HG03108 (cell line): ENCODE data around the gene DEFB110.

ENCODE experiments used
- ATAC-seq: cut with Tn5 transposase; IDR thresholded peaks from one replicate; pipeline ENCODE4 v1.9.1; 2021; ENCODE audit warnings: moderate library complexity; ENCODE audit not compliant: unreplicated experiment

The DEFB110 gene

GRCh38 chr6:50021894-50022293, at the start of gene DEFB110:
TSS of gene DEFB110 (minus strand) at chr6:50021994. CDS start at chr6:50021935, 59 bp downstream.
- ATAC-seq = no peak

- ATAC-seq = no peak
Observed at GRCh38 chr6:50070101-50070500, 48.3 kb upstream of the DEFB110 start.

- ATAC-seq = no peak
Observed at GRCh38 chr6:50062051-50062450, 40.3 kb upstream of the DEFB110 start.

GRCh38 chr6:50056242-50056641, 34.4 kb upstream of the DEFB110 start:
- no peak for ATAC-seq

GRCh38 chr6:50049829-50050228, 28.0 kb upstream of the DEFB110 start, which contains the start of gene DEFB112:
TSS of gene DEFB112 (minus strand) at chr6:50049929. CDS start at chr6:50049869, 60 bp downstream.
- ATAC-seq = no peak

- ATAC-seq = no peak
Observed at GRCh38 chr6:50047026-50047425, 25.2 kb upstream of the DEFB110 start.

GRCh38 chr6:50030777-50031562, 9.2 kb upstream of the DEFB110 start:
- ATAC-seq = no peak

GRCh38 chr6:50030350-50030749, 8.6 kb upstream of the DEFB110 start:
- no peak for ATAC-seq

- no peak for ATAC-seq
Observed at GRCh38 chr6:50025258-50025657, 3.5 kb upstream of the DEFB110 start.

- ATAC-seq = no peak
Observed at GRCh38 chr6:50007819-50008218, 14.0 kb downstream of the DEFB110 start.

- ATAC-seq = no peak
Observed at GRCh38 chr6:50003139-50003538, 18.7 kb downstream of the DEFB110 start.

- ATAC-seq = no peak
Observed at GRCh38 chr6:49995278-49995677, 26.5 kb downstream of the DEFB110 start.

- ATAC-seq = no peak
Observed at GRCh38 chr6:49988900-49989299, 32.9 kb downstream of the DEFB110 start.

- no peak for ATAC-seq
Observed at GRCh38 chr6:49987749-49988148, 34.0 kb downstream of the DEFB110 start.

- ATAC-seq = no peak
Observed at GRCh38 chr6:49986551-49986950, 35.2 kb downstream of the DEFB110 start.

GRCh38 chr6:49982046-49982445, 39.7 kb downstream of the DEFB110 start:
- no peak for ATAC-seq

GRCh38 chr6:49980898-49981297, 40.9 kb downstream of the DEFB110 start:
- no peak for ATAC-seq

GRCh38 chr6:49979584-49979983, 42.2 kb downstream of the DEFB110 start:
- ATAC-seq = no peak

- ATAC-seq = no peak
Observed at GRCh38 chr6:49978332-49979226, 43.2 kb downstream of the DEFB110 start.

GRCh38 chr6:49969605-49970004, 52.2 kb downstream of the DEFB110 start, which contains the start of gene DEFB113:
TSS of gene DEFB113 (minus strand) at chr6:49969625. CDS start at chr6:49969625, 0 bp downstream.
- ATAC-seq = no peak
